Measurements from ENCODE around the gene MAPK12. TPM values are rescaled to one million over a fixed set of nuclear protein-coding genes. Genes with fewer than 3 reads are reported as not detected.

The MAPK12 gene
- total and polyA plus RNA-seq, 2 donors (not counting 1 experiment from before 2014, with no cell fraction given), result 6.5 to 7.8 TPM

GRCh38 chr22:50248196-50249081 is 13.0 kb downstream of the MAPK12 start:
- no peak for ATAC-seq (ENCODE audit: low read depth)
- intact Hi-C loops (cut with micrococcal nuclease), result no loop called here
- Mint-ChIP-seq H3K4me1 (peaks cover 39% of the 10 kb centered on the region), H3K27me3 (no peaks in the 10 kb centered on the region), H3K9me3 (ENCODE audit: insufficient read depth) (no peaks in the 10 kb centered on the region), H3K27ac (no peak overlapping the region), H3K4me3 (no peak overlapping the region)
- TF ChIP-seq EZH2 (IDR thresholded peaks at IDR 0.05; ENCODE audit: borderline replicate concordance, insufficient read depth, low read depth, low read length, poor library complexity, severe bottlenecking), result no peak
- no peak for TF ChIP-seq CTCF (IDR thresholded peaks at IDR 0.05)
- H2AFZ ChIP-seq (ENCODE audit: insufficient read depth, low read depth, low read length, poor library complexity, severe bottlenecking), result no peak overlapping the region
- no peak overlapping the region for H3K4me2 ChIP-seq (replicated peaks; ENCODE audit: low read depth, low read length, poor library complexity, severe bottlenecking)
- 96% methylated on average over 28 of the region's 29 CpGs for WGBS (ENCODE audit: insufficient coverage)
- H3K4me3 ChIP-seq (ENCODE audit: control extremely low read depth in 1 of 5, extremely low read depth in 1 of 5, insufficient read depth in 1 of 5, low read depth in 2 of 5, low read length in 4 of 5), result no peak overlapping the region
- peaks cover 42% of the 10 kb centered on the region for H3K79me2 ChIP-seq (ENCODE audit: control insufficient read depth, insufficient read depth, low read length)
- no peak overlapping the region for H3K27ac ChIP-seq (ENCODE audit: low read length in 2 of 2)
- no peaks in the 10 kb centered on the region for H3K9me3 ChIP-seq (ENCODE audit: control extremely low read depth in 1 of 3, control insufficient read depth in 2 of 3, insufficient read depth in 1 of 3, low read length in 2 of 3)
- DNase-seq, result no peak
- ChIA-PET CTCF (no interaction called here), POLR2A (interaction anchor here (0.6 kb wide), 1 partner anchor 59 kb away, joined by 5 read pairs; the partner anchor contains the start of gene PLXNB2)
- no peaks in the 10 kb centered on the region for H3K27me3 ChIP-seq (replicated peaks in 1 of 4; ENCODE audit: control extremely low read depth in 1 of 4, control insufficient read depth in 3 of 4, insufficient read depth in 4 of 4, low read length in 3 of 4)
- no peak overlapping the region for H3K9ac ChIP-seq (ENCODE audit: low read length)
- H4K20me1 ChIP-seq (ENCODE audit: control insufficient read depth, insufficient read depth, low read length, poor library complexity, severe bottlenecking), result peaks cover 51% of the 10 kb centered on the region
- H3K4me1 ChIP-seq (ENCODE audit: control insufficient read depth in 2 of 2, insufficient read depth in 2 of 2, low read length in 2 of 2), result peaks cover 27 to 61% of the 10 kb centered on the region in 2 donors
- H3K36me3 ChIP-seq (replicated peaks in 1 of 2; ENCODE audit: control extremely low read depth in 1 of 2, control insufficient read depth in 1 of 2, extremely low read depth in 1 of 2, insufficient read depth in 2 of 2, low read length in 1 of 2), result peaks cover 0 to 29% of the 10 kb centered on the region in 2 experiments

GRCh38 chr22:50247748-50248147 is 13.7 kb downstream of the MAPK12 start:
- peaks cover 49% of the 10 kb centered on the region for H3K79me2 ChIP-seq (ENCODE audit: control insufficient read depth, insufficient read depth, low read length)
- H3K4me2 ChIP-seq (replicated peaks; ENCODE audit: low read depth, low read length, poor library complexity, severe bottlenecking), result no peak overlapping the region

More at GRCh38 chr22:50247748-50248147, 13.7 kb downstream of the MAPK12 start:
- no peaks in the 10 kb centered on the region for H3K9me3 ChIP-seq (ENCODE audit: control extremely low read depth in 1 of 3, control insufficient read depth in 2 of 3, insufficient read depth in 1 of 3, low read length in 2 of 3)
- TF ChIP-seq CTCF (IDR thresholded peaks at IDR 0.05) (no peak), EZH2 (IDR thresholded peaks at IDR 0.05; ENCODE audit: borderline replicate concordance, insufficient read depth, low read depth, low read length, poor library complexity, severe bottlenecking) (no peak)
- POLR2A ChIA-PET, result interaction anchor here (0.6 kb wide), 1 partner anchor 60 kb away, joined by 5 read pairs; the partner anchor contains the start of gene PLXNB2
- H3K27ac ChIP-seq (ENCODE audit: low read length in 2 of 2), result no peak overlapping the region
- H4K20me1 ChIP-seq (ENCODE audit: control insufficient read depth, insufficient read depth, low read length, poor library complexity, severe bottlenecking), result peaks cover 58% of the 10 kb centered on the region
- intact Hi-C loops (cut with micrococcal nuclease), result no loop called here
- H2AFZ ChIP-seq (ENCODE audit: insufficient read depth, low read depth, low read length, poor library complexity, severe bottlenecking), result no peak overlapping the region
- H3K27ac Mint-ChIP-seq, result peak overlapping the region; percentile 73
- no peak overlapping the region for H3K4me3 ChIP-seq (ENCODE audit: control extremely low read depth in 1 of 5, extremely low read depth in 1 of 5, insufficient read depth in 1 of 5, low read depth in 2 of 5, low read length in 4 of 5)
- CTCF ChIA-PET, result no interaction called here
- no peaks in the 10 kb centered on the region for H3K27me3 Mint-ChIP-seq
- H3K4me1 Mint-ChIP-seq, result peaks cover 41% of the 10 kb centered on the region
- H3K4me1 ChIP-seq (ENCODE audit: control insufficient read depth in 2 of 2, insufficient read depth in 2 of 2, low read length in 2 of 2), result peaks cover 31 to 68% of the 10 kb centered on the region in 2 donors
- H3K36me3 ChIP-seq (replicated peaks in 1 of 2; ENCODE audit: control extremely low read depth in 1 of 2, control insufficient read depth in 1 of 2, extremely low read depth in 1 of 2, insufficient read depth in 2 of 2, low read length in 1 of 2), result peaks cover 0 to 29% of the 10 kb centered on the region in 2 experiments
- peak; percentile 74 for DNase-seq
- H3K27me3 ChIP-seq (replicated peaks in 1 of 4; ENCODE audit: control extremely low read depth in 1 of 4, control insufficient read depth in 3 of 4, insufficient read depth in 4 of 4, low read length in 3 of 4), result no peaks in the 10 kb centered on the region
- no peak for ATAC-seq (ENCODE audit: low read depth)
- no peaks in the 10 kb centered on the region for H3K9me3 Mint-ChIP-seq (ENCODE audit: insufficient read depth)
- 67% methylated on average over 16 of the region's 16 CpGs for WGBS (ENCODE audit: insufficient coverage)
- no peak overlapping the region for H3K9ac ChIP-seq (ENCODE audit: low read length)
- H3K4me3 Mint-ChIP-seq, result peak overlapping the region; percentile 69

Data from B cell (primary cell).